ENCODE data around the gene ENOX1.
A peak's percentile ranks its signal among the peaks of the same experiment; 100 is the strongest.
"Not testable (repeated sequence)": the region's sequence is repeated elsewhere in the genome, so short reads cannot be mapped to it uniquely, and the experiment has no call there.

ENOX1 gene

DNA sequence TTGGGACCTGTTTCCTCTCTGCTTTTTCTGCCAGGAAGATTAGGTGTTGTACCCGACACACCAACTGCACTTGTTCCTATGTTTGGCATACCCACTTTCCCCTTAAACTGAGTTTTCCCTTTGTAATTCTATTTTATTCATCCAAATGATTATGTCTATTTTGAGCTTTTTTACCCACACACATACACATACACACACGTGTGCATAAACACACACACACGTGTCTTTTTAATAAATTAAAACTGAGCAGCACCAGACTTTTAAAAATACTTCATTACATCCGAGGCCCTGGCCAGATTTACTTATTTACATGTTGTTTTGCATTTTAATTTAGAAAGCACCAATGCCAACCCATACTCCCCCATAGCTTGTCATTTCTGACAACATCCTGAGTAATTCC, 413.4 kb downstream of the ENOX1 start:
- DNase-seq, result no peak

DNA sequence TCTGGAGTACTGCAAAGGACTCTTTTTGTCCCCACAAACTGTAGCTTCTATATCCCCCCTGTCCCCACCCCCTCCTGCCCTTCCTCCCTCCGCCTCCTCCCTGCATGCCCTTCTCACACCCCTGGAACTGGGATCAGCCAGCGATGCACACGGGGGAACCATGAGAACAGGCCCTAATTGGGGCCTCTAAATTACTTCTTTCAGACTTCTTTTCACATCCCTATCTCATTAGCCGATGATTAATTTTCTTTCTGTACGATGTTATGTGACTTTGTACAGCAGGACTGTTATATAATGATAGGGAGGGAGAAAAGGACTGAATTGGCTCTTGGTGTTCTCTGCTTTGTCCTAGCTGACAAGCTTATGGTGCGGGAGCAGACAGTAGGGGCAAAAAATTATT, 415.9 kb downstream of the ENOX1 start:
- DNase-seq, result no peak

DNA sequence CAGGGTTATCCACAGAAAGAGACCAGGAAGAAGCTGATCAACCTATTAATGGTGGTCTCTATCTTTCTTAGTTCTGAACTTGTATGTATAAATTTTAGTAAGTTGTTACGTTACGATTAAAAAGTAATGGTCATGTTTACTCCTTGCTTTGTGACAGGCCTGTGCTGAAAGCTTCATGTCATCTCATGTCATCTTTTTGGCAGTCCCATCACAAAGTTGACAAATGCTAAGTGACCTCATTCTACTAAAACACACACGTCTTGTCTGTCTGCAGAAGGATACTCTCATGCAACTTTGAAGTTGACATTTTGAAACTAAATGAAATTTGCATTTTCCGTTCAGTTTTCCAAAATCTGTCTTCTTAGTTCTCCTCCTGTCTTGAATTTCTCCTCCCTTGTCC, 417.5 kb downstream of the ENOX1 start:
- DNase-seq, result no peak

DNA sequence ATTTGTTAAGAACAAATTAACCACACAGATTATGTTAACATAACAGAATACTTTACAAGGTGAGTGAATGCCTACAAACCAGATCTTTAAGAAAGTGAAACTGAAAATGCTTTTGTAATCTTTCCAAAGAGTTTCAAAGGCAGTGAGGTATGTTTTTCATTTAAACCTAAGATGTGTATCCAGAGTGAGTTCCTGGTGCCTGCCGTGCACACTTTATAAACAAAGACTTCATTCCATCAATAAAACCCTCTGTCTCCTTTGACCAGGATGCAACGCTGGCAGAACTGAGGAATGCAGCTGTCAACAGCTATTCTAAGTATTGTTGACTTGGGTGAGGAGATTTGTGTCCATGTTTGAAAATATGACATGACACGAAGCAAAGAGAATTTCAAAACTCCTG, 418.8 kb downstream of the ENOX1 start:
- no peak for DNase-seq

DNA sequence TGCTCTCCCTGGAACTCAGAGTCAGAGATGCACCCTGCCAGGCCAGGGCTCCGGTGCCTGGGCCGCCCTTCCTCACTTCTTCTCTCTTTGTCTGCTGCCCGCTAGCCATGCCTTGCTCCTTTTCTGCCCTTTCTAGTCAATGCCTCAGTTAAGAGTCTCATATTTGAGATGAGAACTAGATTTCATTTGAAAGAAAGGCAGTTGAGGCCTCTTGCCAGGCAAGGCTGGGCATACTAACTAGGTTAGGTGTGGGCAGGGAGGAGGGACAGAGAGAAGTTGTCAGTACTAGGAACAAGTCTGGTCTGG, 421.8 kb downstream of the ENOX1 start:
- DNase-seq, result no peak

DNA sequence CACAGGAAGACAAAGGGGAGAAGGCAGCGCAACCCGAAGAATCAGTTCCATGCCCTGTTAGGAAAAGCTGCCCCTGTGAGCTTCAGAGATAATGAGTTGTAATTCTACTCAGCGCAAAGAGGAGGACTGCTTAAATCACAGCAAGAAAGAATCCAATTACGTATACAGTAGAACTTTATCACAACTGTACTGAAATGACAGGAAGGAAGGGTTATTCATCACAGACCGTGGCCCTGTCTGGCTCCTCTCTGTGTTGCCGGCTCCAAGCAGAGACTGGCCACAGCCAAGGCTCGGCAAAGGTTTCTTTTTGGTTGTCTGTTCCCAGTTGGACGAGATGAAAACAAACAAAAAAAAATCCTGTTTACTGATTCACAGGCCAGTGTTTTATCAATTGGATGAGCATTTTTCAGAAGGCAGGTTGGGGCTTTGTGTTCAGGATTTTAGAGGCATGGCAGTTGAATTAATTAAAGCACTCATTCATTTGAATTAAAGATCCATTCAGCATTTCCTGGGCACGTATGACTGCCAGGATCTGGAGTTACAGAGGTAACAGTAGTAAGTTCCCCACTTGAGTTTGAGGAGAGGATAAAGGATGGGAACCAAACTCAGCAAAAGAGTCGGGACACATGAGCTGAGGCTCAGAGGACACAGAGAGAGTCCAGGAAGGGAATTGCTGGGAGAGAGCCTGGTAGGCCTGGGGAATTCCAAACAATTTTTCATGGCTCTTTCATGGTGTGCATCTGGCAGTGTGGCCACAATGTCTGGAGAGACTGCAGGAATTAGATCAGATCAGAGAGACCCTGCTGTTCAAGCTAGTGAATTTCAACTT, 422.3 kb downstream of the ENOX1 start:
- peak; percentile 46 for DNase-seq

DNA sequence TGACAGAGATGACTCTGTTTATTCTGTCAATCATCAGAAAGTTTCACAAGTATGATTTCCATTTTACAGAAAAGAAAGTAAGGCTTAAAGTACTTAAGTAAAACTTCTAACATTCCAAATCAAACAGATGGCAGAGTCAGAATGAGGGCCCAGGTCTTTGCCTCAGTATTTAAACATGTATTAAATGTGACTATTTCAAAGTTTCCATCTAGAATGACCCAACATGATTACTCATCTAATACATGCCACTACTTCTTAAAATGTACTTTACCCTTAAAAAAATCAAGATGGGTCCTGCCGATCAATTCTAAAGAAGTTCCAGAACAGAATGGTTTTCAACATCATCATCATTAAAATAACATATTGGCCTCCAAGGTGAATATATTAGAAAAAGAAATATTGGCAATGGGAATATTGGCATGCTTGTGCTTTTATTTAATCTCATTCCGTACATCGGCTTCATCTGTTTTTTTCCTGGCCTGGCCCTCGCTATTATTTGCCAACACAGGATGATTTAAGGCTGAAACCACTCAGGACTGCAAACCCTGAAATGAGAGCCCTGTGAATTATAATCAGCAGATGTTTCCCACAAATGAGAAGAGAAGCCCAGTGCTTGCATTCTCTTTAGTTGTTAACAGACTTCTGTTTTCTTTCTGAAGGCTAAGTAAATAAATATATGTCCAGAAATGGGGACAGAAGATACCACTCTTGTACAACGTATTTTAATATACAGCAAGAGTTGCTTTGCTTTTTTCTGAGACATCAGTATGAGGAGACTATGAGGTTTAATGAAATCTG, 423.4 kb downstream of the ENOX1 start:
- DNase-seq, result peak; percentile 62

DNA sequence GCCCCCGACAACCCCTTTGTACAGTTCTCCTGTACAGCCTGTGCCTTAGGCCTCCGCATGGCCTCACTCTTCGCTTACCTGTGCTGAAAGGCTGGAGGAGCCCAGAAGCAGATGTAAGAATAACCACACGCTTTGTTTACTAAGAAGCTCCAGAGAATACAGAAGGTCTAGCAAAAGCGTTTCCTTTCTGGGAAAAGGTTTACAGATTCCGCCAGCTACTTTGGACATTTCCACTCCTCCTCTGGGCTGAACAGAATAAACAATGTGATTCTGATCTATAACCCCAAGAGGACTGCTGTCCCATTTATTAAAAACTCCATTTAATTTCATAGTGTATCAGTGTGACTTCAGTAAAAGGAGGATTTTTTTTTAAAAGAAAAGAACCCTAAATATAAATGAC, 424.2 kb downstream of the ENOX1 start:
- no peak for DNase-seq

DNA sequence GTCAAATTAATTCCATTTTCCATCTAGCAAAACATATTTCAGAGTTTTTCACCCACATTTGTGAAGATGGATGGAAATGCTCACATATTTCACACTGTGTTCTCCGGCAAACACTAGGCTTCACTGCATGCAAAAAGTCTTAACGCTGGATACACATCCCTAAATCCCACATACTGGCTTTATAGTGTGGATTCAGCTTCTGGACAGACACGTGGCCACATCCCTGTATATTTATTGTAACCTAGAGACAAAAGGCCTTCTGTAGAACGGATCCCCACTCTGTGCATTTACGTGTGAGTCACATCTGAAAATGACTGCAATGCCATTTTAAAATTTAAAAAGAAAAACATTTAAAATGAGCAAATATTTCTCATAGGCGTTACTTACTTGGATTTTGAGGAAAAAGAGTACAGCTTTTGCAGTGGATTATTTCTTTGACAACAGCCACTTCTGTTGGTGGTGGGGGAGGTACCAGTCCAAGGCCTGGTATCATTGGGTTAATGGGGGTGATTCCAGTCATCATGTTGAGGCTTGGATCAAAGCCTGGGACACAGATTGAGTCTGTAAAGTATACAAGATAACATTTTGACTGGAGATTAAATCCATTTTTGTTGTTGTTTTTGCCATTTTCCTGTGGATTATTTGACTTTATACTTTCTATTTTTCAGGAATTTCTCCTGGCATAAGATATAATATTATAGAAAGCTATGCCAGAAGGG, 425.7 kb downstream of the ENOX1 start:
- DNase-seq, result no peak

DNA sequence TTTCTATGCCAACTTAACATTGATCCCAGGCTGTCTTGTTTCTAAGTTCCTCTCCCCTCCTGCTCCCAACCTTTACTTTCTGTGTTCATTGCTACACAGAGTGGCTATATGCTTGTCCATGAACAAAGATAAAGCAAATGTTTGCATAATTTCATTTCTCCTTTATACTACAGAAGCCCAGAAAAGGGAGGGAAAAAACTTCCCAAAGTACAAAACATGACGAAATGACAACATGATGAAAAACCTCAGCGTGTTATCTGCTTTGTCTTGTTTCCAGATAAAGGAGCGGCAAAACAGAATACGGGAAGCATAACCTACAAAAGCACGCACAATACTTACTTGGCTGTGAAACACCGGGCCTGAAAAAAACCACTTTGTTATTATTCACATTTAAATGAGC, 426.6 kb downstream of the ENOX1 start:
- DNase-seq, result no peak

DNA sequence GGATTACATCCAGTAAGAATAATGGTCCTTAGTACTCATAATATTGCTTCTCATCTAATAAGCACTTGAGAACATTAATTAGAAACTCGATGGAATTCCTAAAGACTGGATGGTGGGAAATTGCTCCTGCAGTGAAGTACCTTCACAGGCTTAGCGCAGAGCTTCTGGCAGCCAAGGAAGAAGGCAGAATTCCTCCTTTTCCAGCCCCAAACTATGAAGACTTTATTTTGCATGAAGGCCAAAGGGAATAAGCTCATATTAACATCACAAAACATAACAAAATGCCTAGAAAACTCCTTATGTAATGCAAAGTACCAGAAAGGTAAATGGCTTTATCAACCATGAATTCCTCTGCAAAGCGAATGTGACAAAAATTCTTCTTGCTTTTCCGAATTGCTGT, 427.2 kb downstream of the ENOX1 start:
- no peak for DNase-seq

DNA sequence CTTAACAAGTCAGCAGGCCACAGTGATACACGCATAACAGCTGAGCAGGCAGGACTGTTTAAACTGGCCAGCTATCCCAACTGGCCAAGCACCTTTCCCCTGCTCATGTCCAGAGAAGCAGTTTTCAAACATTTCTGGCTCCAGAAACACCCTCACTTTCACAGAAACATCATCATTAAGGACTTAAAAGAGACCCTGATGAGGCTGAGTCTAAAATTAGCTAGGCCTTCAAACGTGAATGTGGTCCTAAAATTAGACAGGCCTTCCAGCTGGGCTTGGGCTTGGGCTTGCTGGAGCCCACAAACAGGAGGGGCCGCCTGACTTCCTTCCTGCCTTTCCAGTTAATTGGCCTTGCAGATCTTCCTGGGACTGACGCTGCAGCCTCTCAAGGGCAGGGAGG, 429.2 kb downstream of the ENOX1 start:
- no peak for DNase-seq

DNA sequence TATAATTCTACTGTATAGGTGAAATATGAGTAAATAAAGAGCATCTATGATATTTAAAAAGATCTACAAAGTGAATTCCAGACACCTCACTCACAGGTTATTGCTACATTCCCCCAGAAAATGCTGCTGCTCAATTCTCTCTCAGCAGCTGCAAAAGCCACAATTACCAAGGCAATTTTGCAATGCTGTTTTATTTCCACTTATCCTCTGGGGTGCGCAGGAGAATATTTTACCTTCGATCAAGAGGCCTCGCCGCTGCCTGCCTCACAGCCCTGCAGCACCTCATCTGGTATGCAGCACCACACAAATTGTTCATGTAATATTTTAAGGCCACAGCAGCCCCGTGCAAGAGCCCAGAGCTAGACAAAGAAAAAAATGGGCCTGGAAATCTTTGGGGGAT, 430.2 kb downstream of the ENOX1 start:
- DNase-seq, result no peak

DNA sequence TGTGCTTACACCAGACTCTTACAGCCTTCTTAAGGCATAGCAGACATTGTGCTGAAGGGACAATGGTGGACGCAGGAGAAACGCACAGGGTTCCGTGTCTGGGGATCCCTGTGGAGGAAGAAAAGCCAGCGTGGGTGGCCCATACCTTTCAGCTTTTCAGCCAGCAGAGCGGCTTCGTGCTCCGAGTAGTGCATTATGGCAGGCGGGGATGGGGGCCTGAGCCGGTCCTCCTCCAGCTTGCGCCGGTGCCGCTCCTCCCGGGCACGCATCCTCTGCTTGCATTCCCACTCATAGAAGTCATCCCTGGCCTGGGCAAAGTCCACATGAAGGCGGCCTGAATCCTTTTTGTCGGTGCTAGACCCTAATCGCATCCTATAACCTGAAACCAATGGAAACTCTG, 431.0 kb downstream of the ENOX1 start:
- no peak for DNase-seq

DNA sequence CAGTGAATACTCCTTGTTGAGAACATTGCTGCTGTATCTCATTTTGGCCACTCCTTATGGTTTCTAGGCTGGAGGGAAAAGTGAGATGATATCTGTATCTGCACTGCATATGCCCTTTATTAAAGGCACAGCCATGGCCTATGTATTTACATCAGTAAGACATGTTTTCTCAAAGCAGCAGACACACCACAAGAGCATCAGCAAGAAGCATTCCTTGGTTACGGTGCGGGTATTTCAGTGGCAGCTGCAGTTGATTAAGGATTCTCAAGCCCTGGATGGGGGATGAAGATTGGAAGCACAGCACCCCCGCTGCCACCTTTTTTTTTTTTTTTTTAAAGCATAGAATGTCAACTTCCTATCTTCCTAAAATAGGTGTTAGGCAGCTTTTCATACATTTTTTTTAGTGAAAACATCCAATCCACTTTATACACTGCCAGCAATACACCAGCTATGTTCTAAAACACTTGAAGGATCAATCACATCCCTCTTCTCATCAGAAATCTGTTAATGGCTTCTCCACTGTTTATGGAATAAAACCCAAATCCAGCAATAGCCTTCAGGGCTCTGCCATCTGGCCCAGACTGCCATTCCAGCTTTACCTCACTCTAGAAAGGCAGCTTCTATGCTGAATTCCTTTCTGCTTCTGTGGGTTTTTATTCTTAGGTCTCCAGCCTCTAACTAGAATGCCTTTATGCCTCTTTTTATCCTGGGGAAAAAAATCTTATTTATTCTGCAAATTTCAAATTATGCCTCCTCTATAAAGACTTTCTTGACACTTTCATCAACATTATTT, 432.4 kb downstream of the ENOX1 start:
- DNase-seq, result no peak

DNA sequence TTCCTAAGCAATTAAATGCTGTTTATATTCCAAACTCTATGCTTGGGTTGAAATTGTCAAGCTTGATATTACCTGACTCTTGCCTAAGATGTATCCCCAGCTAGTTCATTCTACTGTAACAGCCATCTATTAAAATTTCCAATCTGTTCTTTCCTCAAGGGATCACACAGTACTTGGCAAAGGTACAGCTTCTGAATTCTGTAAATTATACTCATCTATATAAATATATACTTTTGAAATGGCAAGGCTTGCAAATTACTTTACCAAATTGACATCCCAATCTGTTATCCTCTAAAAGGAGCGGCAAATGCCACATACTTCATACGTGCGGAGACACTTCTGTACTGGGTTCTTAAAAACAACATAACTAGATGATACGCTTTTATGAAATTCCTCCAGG, 433.1 kb downstream of the ENOX1 start:
- DNase-seq, result peak; percentile 31

DNA sequence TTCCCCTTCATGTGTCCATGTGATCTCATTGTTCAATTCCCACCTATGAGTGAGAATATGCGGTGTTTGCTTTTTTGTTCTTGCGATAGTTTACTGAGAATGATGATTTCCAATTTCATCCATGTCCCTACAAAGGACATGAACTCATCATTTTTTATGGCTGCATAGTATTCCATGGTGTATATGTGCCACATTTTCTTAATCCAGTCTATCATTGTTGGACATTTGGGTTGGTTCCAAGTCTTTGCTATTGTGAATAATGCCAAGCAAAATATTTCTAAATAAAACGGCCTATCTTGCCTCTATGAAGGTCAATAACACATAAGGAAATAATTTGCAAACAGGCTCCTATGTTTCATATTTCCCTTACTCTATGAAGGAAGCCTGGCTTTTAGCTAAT, 435.2 kb downstream of the ENOX1 start:
- DNase-seq, result not testable (repeated sequence)

DNA sequence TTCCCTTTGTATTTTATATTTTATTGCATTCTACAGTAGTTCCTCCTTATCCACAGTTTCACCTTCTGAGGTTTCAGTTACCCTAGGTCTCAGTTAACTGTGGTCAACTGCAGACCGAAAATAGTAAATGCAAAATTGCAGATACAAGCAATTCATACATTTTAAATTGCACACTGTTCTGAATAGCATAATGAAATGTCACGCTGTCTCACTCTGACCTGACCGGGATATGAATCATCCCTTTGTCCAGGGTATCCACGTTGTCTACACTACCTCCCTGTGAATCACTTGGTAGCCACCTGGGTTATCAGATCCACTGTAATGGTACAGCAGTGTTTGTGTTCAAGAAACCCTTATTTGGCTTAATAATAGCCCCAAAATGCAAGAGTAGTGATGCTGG, 438.4 kb downstream of the ENOX1 start:
- no peak for DNase-seq

DNA sequence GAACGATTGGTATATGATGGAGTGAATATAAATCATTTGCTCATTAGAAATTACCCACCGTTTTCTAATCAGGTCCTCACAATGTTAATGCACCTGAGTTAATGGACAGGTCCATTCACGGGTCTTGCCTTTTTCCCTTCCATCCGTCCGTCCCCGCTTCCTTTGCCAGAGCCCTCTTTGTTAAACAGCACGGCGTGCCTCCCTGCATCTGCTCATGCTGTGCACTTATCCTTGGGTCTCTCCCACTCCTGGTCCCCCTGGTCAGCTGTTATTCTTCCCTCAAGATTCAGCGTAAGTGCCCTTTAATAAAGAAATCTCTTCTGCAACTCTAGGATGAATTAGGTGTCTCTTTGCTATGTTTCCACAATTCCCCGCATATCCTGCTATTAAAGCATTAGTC, 438.9 kb downstream of the ENOX1 start:
- no peak for DNase-seq

DNA sequence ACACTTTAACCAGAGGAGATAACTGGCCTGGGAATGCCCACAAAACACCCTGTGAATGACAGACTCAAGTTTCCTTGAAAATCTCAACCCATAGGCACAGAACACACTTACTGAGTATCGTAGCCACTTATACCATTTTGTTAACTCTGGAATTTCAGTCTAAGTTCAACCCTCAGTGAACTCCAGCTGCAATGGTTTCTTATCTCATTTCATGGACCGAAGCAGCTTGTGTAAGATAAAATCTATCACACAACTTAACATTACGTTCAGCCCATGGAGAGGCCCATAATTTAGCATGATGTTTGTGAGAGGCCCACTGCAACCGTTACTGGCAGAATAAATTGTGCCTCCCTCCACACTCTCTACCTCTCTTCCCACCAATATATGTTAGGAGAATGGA, 440.3 kb downstream of the ENOX1 start:
- DNase-seq, result no peak

DNA sequence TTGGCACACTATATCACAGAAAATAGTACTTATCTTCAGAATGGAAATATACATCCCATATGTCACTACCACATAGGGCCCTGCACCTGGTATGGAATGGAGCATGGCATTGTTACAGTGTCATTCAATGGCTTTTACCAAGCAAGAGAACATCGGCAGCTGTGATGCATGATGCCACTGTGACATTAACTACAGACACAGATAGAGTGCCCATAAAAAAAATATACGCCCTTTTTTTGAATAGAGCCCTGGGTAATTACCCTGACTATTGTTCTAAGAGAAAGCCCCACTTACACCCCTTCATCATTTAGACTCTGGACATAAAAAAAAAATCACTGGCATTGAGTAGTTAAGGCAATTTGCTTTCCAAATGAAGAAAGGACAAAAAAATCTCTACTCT, 443.1 kb downstream of the ENOX1 start:
- DNase-seq, result no peak

DNA sequence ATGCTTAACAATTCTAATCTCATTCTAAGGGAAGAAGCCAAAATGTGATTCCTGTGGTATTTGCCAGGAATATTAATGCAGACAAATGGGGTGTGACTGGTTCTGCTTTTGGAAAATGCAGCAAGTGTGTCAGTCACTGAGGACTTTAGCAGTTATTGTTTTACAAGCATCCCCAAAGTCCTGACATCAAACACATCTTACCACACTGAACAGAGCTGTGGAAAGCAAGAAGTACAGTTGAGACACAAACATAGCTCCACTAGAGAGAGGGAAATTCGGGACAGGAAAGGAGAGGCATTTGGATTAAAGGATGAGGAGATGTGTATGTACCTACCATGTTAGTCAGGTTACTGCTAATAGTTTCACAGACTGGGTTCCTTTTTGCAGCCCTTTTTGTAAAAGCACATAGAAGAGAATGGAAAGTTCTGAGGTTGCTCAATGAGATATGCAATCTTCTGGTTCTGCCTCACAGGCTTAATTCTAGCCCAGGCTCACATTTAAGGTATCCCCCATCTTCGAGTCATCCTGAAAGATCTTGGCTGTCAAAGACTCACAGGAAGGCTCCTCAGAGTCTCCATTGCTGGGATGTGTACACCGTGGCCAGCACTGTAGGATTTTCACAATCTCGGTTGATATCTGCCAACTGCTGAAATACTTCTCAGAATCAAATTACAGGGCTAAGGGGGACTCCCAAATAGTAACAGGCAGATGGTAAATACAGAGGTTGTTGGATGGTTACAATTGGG, 446.8 kb downstream of the ENOX1 start:
- DNase-seq, result no peak

Data from NCI-H446 treated with DMSO at 0.1 percent for 48 hours (cell line).